HG02885 (cell line): Measurements from ENCODE around the gene CMTM7.

Source experiments
- ATAC-seq: cut with Tn5 transposase; IDR thresholded peaks from one replicate; pipeline ENCODE4 v1.9.1; 2021; ENCODE audit warnings: mild to moderate bottlenecking; ENCODE audit not compliant: unreplicated experiment, poor library complexity

Gene CMTM7, protein sequence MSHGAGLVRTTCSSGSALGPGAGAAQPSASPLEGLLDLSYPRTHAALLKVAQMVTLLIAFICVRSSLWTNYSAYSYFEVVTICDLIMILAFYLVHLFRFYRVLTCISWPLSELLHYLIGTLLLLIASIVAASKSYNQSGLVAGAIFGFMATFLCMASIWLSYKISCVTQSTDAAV

DNA sequence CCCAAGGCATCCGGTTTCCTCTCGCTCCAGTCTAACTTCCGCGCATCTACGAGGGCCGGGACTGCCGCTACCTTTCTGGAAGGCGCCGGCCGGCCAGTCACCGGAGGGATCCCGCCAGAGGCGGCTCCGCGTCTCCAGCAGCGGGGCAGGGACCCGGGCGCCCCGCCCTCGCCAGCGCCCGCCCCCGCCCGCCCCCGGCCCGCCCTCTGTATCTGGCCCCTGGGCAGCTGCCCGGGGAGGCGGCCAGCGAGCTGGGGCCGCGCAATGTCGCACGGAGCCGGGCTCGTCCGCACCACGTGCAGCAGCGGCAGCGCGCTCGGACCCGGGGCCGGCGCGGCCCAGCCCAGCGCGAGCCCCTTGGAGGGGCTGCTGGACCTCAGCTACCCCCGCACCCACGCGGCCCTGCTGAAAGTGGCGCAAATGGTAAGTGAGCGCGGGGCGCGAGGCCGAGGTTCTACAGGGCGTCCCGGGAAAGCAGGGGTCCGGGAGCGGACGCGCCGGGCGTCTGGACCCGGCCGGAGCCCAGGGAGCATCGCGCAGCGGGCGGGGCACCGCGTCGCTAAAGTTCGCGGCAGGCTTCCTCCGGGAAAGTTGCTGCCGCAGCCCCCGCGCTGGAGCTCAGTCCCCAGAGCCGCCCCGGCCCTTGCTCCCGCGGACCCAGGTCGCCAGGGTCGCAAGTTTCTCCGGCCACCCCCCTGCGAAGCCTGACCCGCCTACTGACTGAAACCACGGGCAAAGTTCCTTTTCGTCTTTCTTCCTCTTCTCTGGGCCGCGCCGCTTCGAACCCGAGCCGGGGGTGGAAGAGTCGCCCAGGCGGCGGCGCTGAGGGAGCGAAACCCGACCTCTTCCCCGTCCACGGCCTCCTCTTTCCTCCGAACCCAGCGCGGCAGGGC, at the start of gene CMTM7:
CMTM7 (plus strand) TSS at position 211 of the 893 bp plus-strand sequence; CDS start at position 265, 54 bp downstream.
- ATAC-seq, result peak; percentile 59

DNA sequence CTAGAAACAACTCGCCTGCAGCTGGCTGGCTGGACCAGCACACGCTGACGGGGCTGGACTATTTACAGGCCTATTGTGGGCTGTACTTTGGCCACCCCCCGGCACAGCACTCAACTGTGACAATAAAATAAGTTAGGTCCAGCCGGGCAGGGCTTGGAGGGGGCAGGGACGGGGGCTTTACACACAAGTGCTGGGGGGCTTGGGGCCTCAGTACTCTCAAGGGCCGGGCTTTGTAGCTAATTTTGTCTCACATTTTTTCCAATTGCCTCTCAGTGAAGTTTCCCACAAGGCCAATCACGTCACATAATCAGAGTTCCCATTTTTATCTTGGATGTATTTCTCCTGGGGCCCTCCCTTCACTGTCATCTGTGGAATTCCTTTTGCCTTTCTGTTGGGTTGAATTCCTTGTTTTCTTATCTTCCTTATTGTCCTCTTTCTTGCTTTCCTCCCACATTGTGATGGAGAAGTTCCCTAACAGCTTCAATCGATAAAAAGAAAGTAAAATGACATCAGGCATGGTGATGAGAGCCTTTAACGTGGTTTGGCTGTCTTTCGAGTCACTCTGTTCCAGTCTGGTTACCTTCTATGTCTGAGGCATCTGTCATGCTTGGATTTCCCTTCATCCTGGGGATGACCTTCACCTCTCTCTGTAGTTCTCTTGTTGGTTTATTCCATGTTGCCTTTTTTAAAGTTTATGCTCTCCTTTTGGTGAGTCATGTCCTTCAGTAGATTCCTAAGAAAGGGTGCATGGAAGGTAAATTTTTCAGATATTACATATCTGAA, 44.1 kb upstream of the CMTM7 start:
- ATAC-seq, result no peak

DNA sequence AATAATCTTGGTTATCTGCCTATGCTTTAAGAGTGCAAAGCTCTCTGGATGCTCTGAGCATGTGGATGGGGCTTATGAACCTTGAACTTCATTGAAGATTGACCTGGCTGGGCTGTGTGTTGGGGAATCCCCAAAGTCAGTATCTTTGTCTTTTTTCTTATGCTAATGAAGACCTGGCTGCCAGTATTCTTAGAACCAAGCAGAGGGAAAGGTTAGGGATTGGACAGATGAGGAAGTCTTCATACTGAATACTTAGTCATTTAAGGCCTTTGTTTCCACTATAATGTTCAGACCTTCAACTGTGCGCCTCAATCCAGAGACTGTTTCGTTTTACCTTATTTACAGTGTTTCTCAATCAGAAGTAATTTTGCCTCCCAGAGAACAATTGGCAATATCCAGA, 42.5 kb upstream of the CMTM7 start:
- ATAC-seq, result no peak

DNA sequence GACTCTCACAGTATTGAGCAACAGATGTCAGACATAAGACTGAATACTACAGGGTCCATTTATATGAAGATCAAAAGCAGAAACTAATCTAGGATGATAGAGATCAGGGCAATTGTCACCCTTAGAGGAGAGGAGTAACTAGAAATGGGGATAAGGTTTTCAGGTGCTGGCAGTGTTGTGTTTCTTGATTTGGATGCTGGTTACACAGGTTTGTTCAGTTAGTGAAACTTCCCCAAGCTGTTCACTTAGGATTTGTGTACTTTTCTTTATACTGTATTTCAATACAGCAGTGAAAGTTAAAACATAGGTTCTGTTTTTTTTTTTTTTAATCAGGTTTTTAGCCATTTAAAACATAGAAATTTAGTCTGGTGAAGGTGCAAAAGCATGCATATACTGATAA, 39.1 kb upstream of the CMTM7 start:
- no peak for ATAC-seq

DNA sequence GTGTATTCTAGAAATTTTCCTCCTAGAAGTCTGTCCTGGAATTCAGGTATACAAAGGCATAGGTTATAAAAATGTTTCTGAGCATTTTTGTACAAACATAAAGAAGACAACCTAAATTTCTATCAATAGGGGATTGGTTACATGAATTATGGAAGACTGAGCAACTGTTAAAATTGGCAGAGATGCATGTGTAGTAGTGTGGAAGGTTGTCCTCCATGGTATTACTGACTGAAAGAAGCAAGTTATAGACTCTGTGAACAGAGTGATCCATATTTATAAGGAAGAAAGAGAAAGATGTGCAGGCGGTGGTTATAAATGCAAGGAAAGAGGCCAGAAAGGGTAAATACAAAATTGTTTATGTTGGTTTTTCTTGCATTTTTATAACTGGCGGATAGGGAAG, 38.3 kb upstream of the CMTM7 start:
- no peak for ATAC-seq

DNA sequence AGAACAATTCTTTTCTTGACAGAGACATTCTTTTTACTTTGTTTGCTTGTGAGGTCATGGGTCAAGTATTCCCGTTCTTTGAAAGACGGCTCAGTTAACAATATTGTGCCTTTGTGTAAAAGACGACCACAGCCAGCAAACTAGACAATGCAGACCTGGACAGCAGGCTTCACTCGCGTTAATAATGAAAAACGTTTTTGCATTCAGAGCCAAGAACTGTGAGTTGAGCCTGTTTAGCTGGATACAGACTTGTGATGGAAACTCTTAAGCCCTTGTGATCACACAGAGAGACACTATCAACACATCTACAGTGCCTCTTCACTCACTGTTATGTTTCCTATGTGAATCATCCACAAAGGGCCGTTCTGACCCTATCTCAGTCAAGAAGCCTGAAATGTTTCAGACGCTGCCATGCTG, 37.3 kb upstream of the CMTM7 start:
- ATAC-seq, result no peak

DNA sequence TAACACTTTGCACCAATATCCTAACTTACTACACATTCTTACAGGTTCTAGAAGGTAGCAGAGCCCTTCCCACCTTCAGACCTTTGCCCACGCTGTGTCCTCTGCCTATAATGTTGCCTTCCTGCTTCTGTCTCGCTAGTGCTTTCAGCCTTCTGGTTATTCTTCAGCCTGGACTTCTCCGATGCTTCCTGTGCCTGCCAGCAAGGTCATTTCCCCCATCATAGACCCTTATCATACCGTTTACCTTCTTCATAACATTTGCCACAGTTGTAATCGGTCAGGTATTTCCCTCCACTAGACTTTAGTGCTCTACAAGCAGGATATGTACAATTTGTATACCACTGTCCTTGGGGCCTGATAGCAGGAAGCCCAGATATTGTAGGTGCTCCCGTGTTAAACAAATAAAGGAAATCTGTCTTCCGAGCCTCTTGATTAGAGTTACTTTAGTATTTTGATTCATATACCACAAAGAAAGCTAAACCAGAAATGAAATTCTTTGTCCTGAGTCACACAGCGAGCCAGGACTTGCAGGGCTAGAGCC, 35.8 kb upstream of the CMTM7 start:
- ATAC-seq, result no peak

DNA sequence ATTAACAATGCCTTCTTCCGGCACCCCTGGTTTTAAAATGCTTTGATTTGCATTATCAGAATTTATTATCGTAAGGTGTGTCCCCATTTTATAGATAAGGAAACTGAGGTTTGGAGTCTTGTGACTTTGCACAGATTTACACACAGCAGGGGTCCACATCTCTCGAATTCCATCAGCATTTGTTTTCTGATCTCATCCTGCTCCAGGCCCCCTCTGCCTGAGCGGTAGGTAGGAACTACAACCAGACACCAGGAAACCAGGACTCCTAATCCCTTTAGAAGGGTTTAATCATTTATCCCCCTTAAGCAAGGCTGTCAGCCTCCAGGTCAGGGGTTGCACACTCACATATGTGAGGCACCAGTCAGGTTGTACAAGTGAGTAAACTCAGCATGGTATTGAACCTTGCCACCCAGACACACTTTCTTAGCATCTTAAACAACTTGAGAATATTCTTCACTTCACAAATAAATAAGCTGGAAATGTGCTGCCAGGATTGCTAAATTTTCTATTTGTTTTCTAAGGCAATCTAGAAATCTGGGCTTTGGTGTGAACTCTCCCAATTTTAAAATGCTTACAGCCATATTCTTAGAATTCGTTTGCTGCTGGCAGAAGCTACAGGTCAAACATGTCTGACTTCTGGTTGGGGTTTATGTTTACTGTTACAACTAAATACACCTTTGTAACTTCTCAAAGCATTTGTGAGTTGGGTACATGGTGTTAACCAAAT, 31.7 kb upstream of the CMTM7 start:
- ATAC-seq, result no peak

DNA sequence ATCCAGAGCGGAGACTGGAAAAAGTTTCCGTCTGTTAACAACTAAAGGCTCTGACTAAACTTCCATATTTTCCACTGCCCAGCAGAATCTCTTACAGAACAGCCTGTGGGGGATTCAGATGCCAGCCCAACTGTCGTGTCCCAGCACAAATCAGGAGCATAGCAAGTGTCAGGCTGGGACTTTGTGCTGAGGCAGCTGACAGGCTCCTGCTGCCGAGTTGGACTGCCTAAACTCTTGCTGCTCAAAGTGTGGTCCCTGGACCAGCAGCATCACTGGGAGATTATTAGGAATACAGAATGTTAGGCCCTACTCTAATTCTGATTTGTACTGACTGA, 31.2 kb upstream of the CMTM7 start:
- ATAC-seq, result no peak

DNA sequence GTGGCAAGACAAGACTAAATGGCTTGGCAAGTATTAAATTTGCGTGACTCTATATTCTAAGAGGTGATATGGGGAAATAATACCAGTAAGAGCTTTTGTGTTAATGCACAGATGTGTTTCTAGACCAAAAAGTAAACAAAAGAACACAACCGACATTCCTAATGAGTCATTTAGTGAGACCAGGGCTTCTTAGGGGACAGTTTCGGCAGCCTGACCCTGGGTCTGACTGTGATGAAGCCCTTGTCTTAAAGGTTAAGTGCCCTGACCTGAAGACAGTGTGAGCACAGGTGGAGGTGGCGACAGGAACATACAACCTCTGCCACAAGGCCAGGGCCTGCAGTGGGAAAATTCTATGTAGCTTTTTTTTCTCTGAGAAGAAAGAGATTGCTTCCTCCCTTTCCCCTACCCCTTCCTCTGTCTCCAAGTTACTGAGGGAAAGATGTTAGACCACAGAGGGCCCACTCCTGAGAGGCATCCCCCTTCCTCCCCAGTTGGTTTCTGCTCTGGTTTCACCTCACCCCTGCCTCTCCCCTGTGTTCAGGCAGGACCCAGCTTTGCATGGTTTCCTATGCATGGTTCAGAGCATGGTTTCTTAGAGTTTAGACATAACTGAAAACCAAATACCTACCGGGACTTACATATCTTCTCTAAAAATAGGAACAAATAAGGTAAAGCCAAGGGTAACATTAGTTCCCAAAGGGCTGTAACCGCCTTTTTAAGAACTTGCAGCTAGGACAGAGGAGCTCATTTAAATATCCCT, 24.8 kb upstream of the CMTM7 start:
- ATAC-seq, result peak; percentile 72

DNA sequence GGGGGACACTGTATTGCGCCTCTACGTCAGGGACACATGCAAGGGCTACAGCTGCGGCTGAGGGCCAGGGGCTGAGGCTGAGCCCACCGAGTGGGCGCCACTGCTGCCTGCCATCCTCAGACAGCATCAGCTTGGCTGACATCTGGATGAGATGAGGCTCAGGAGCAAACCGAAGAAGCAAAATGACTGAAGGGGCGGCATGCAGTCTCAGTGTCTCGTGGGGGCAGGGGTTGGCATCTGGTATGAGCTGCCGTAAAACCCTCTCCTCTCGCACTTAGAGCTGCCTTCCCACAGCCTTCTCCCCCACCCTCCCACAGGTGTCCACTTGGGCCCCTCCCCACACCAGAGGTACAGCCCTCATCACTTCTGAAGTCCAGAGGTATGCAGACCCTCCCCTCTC, 24.2 kb upstream of the CMTM7 start:
- ATAC-seq, result no peak

DNA sequence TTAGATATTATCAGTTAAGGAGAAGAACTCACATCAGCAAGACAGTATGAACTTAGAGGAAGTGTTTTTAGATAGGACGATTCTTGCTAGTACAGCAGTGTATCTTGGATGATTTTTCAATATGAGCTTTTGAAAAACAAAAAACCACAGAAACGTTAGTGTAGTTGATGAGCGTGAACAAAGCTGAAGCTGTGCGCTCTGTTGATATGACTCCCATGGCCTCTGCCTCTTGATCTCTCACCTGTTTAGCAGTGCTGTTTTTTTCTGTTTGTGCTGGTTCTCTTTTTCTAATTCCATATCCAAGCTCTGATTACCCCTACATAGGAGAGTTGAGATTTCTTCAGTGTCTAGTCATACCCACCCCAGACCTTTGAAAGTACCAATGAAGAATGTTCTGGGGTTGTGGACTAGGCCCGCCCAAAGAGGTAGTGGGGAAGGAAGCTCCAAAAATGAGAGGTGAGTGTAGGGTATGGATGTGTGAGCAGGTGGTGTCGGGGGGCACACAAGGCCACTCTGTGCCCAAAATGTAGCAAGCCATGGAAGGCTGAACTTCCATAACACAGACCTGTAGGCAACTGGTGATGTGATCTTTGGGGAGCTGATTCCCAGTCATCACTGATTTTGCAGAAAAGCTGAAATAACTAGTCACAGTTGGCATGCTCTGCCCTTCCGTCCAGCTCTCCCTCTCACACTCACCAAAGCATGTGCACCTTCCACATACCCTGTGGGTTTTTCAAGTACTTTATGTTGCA, 20.0 kb upstream of the CMTM7 start:
- ATAC-seq, result no peak

DNA sequence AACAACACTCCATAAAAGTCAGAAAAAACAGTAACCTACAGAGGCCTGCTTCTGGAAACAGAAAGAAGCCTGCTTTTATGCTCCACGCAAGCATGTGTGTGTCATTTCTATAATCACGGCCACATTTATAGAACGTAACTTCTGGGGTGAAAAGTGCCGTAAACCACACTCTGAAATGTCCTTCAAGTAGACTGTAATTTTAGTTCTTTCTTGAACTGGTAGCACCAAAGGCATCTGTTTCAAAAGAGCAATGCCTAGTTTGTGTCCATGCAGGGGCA, 19.5 kb upstream of the CMTM7 start:
- no peak for ATAC-seq

DNA sequence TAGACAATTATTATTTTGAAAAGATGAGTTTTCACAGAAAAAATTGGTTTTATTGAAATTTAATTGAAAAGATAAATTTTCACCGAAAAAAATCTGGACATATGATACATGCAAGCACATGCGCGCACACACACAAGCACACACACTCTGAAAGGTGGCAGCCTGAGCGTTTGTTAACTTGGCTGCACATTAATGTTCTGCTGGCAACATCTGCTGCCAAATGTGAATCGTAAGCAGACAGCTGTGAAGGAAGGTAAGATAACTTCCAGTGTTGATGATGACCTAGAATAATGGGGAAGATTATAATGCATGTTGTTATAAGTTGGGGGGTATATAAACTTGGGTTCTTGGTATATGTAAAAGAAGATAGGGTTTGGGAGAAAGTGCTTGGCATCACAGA, 18.4 kb upstream of the CMTM7 start:
- no peak for ATAC-seq

DNA sequence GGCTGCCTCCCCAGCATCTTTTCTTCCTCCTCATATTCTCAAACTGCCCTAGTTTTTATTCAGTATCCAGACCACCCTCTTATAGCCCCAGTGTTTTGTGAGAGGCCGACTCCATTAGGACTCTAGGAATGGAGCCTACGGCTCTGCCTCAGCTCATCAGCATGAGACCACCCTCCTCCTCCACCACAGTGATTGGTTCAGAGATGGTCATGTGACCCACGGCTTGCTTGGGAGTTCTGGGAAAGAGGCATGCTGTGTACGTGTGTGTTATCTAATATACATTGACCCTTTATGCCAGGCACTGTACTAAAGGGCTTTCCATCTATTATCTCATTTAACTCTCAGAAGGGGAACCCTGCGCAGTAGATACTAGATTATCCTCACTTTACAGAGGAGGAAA, 17.8 kb upstream of the CMTM7 start:
- ATAC-seq, result no peak

DNA sequence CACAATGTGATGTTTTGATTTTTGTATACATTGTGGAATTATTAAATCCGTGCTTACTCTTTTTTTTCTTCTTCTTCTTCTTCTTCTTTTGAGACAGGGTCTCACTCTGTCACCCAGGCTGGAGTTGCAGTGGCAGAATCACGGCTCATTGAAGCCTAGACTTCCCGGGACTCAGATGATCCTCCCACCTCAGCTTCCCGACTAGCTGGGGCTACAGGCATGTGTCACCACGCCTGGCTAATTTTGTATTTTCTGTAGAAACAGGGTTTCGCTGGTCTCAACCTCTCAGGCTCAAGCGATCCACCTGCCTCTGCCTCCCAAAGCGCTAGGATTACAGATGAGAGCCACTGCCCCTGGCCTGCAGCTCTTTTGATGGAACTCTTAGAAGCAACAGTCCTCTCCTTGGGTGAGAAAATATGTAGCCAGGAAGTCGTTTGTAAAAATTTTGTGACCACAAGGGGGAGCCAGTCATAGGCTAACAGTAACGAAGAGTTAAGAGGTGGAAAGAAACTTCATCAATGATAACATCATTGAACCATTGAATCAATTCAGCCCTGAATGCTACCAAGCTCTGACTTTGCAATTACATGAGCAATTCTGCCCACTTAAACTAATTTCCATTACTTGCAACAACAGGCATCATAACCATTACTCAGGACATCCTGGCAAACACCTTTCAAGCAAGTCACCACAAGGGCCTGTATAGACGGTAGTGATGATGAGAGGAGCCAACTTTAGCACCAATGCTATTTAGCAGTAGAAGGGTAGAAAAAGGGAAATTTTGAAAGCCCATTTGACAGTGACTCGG, 16.7 kb upstream of the CMTM7 start:
- ATAC-seq, result peak; percentile 82

DNA sequence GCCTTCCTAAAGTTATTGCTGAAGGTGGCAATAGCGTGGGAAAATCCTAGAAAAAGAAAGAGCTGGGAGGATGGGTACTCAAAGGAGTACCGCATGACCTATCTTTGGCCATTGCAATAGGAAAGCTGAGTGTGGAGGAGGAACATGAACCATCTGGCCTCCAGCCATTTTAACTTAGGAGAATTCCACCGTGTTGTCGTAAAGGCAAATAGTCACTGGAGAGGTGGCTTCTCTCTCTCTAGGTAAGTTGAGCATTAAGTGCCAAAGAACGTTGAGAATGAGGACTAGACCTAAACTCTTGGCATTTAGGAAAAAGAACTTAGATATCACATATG, 16.1 kb upstream of the CMTM7 start:
- ATAC-seq, result no peak

DNA sequence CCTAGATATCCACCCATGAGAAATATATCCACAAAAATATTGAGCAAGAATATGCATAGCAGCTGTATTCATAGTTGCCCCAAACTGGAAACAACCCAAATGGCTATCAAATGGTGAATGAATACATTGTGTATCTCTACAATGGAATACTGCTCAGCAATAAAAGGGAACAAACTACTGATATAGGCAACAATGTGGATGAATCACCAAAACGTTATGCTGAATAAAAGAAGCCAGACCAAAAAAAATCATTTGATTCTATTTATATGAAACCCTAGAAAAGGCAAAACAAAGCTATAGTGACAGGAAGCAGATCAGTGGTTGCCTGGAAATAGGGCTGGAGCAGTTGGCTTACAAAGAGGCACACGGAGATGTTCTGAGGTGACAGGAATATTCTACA, 15.5 kb upstream of the CMTM7 start:
- ATAC-seq, result no peak
